B cell (primary cell): ENCODE measurements around the gene VWA5B1. TPM values are rescaled to one million over a fixed set of nuclear protein-coding genes. Genes with fewer than 3 reads are reported as not detected.

Experiments
- ATAC-seq: fragments of 200-7000 bp; cut with Tn5 transposase; one replicate; pipeline ENCODE4 v1.10.0; 2021; ENCODE audit warnings: low read depth, mild to moderate bottlenecking, moderate number of reproducible peaks, moderate library complexity
- CTCF ChIA-PET: fragments of 350-600 bp; sonication (Branson Sonifier 250); formaldehyde crosslinking; loops from one replicate; lab custom pipeline; 2021; ENCODE audit warnings: antibody characterized with exemption, inconsistent platforms; lab: Charles Lee
- POLR2A ChIA-PET: fragments of 350-600 bp; sonication (Branson Sonifier 250); formaldehyde crosslinking; loops from one replicate; lab custom pipeline; 2021; ENCODE audit warnings: antibody characterized with exemption; lab: Charles Lee
- DNase-seq: peaks from one replicate; pipeline ENCODE4 v3.0.0; 2013
- H2AFZ ChIP-seq: 2 replicates; pipeline ENCODE4 v1.6.1; 2012; ENCODE audit warnings: mild to moderate bottlenecking, low read depth, low read length; ENCODE audit not compliant: insufficient read depth, poor library complexity, severe bottlenecking
- H3K27ac ChIP-seq, 2 donors: 1 replicate in 1 of 2; 2 replicates in 1 of 2; pipeline ENCODE4 v1.5.1; 2012 to 2013; ENCODE audit warnings: low read length in 2 of 2, mild to moderate bottlenecking in 2 of 2, moderate library complexity in 1 of 2
- H3K27me3 ChIP-seq, 4 experiments: fragments of 200-600 bp in 1 of 4; sonication (generic) in 1 of 4; replicated peaks in 1 of 4; 1 replicate in 2 of 4; 2 replicates in 2 of 4; pipeline versions ENCODE4 v1.6.1 to v1.7.0; 2013 to 2016; ENCODE audit warnings: low read length in 3 of 4, mild to moderate bottlenecking in 2 of 4, mixed read lengths in 1 of 4, moderate library complexity in 1 of 4; ENCODE audit not compliant: insufficient read depth in 4 of 4, control insufficient read depth in 3 of 4; ENCODE audit errors: control extremely low read depth in 1 of 4
- H3K36me3 ChIP-seq, 2 experiments: replicated peaks in 1 of 2; 1 replicate in 1 of 2; 2 replicates in 1 of 2; pipeline versions ENCODE4 v1.6.1 to v1.7.1; 2013; ENCODE audit warnings: low read length in 1 of 2; ENCODE audit not compliant: insufficient read depth in 2 of 2, control insufficient read depth in 1 of 2; ENCODE audit errors: control extremely low read depth in 1 of 2, extremely low read depth in 1 of 2
- H3K4me1 ChIP-seq, 2 donors: fragments of 200-600 bp in 1 of 2; sonication (generic) in 1 of 2; 1 replicate in 1 of 2; 2 replicates in 1 of 2; pipeline versions ENCODE4 v1.5.1 to v1.6.1; 2013 to 2017; ENCODE audit warnings: low read length in 2 of 2; ENCODE audit not compliant: control insufficient read depth in 2 of 2, insufficient read depth in 2 of 2
- H3K4me2 ChIP-seq: replicated peaks from 2 replicates; pipeline ENCODE3; 2012; ENCODE audit warnings: mild to moderate bottlenecking, low read depth, low read length; ENCODE audit not compliant: poor library complexity, severe bottlenecking
- H3K4me3 ChIP-seq, 5 experiments: fragments of 200-600 bp in 1 of 5; sonication (generic) in 1 of 5; 1 replicate in 3 of 5; 2 replicates in 2 of 5; pipeline versions ENCODE4 v1.5.1 to v1.7.0; 2011 to 2016; ENCODE audit warnings: low read length in 4 of 5, mild to moderate bottlenecking in 4 of 5, low read depth in 2 of 5, control low read depth in 1 of 5, moderate library complexity in 1 of 5; ENCODE audit not compliant: insufficient read depth in 1 of 5; ENCODE audit errors: control extremely low read depth in 1 of 5, extremely low read depth in 1 of 5
- H3K79me2 ChIP-seq: fragments of 200-600 bp; sonication (generic); one replicate; pipeline ENCODE4 v1.6.0; 2016; ENCODE audit warnings: low read length; ENCODE audit not compliant: control insufficient read depth, insufficient read depth
- H3K9ac ChIP-seq: fragments of 200-600 bp; sonication (generic); 2 replicates; pipeline ENCODE4 v1.6.1; 2017; ENCODE audit warnings: mild to moderate bottlenecking, low read length, moderate library complexity
- H3K9me3 ChIP-seq, 3 donors: one replicate each; pipeline versions ENCODE4 v1.6.1 to v1.7.1; 2013; ENCODE audit warnings: low read length in 2 of 3; ENCODE audit not compliant: control insufficient read depth in 2 of 3, insufficient read depth in 1 of 3; ENCODE audit errors: control extremely low read depth in 1 of 3
- H4K20me1 ChIP-seq: 2 replicates; pipeline ENCODE4 v1.6.0; 2012; ENCODE audit warnings: mild to moderate bottlenecking, low read length; ENCODE audit not compliant: insufficient read depth, control insufficient read depth, poor library complexity, severe bottlenecking
- H3K27ac Mint-ChIP-seq: one replicate; pipeline ENCODE4 v1.8.0; 2021; ENCODE audit warnings: mixed read lengths
- H3K27me3 Mint-ChIP-seq: one replicate; pipeline ENCODE4 v1.8.0; 2021; ENCODE audit warnings: mixed read lengths
- H3K4me1 Mint-ChIP-seq: one replicate; pipeline ENCODE4 v1.8.0; 2021; ENCODE audit warnings: mixed read lengths
- H3K4me3 Mint-ChIP-seq: one replicate; pipeline ENCODE4 v1.8.0; 2021; ENCODE audit warnings: mixed read lengths
- H3K9me3 Mint-ChIP-seq: one replicate; pipeline ENCODE4 v1.8.0; 2022; ENCODE audit warnings: mixed read lengths; ENCODE audit not compliant: insufficient read depth
- CTCF ChIP-seq: fragments of 200-600 bp; IDR thresholded peaks from one replicate; pipeline ENCODE4 v1.8.0; 2022; ENCODE audit warnings: antibody characterized with exemption, mild to moderate bottlenecking
- EZH2 ChIP-seq: IDR thresholded peaks from 2 replicates; pipeline ENCODE4 v1.6.1; 2012; ENCODE audit warnings: borderline replicate concordance, low read depth, mild to moderate bottlenecking, moderate library complexity, low read length; ENCODE audit not compliant: insufficient read depth, poor library complexity, severe bottlenecking
- WGBS: methylation state at CpG from one replicate; pipeline ENCODE4 v1.1.5; 2013; ENCODE audit warnings: missing lambda C conversion rate; ENCODE audit not compliant: insufficient coverage; 5-methylcytosine and 5-hydroxymethylcytosine counted together
- intact Hi-C: fragments of 100-400 bp; cut with micrococcal nuclease; formaldehyde crosslinking; loops from one replicate; pipeline ENCODE4 v1.10.0; 2022
- polyA plus RNA-seq: library from polyadenylated mRNA; depleted of rRNA; stranded (reverse); fragments of >200 nt; gene quantifications from 2 replicates; pipeline ENCODE4 v1.2.3, GENCODE V29; 2012
- total RNA-seq, 2 donors: library from RNA; stranded (reverse); fragments of 120-200 nt in 1 of 2; gene quantifications; 1 replicate in 1 of 2; 2 replicates in 1 of 2; pipeline versions ENCODE4 v1.2.3 to v1.2.4, GENCODE V29; 2013 to 2022

The VWA5B1 gene
- total and polyA plus RNA-seq, 2 donors (not counting 1 experiment from before 2014, with no cell fraction given), result not detected

- TF ChIP-seq EZH2 (no peak), CTCF (no peak)
- H3K36me3 ChIP-seq, result no peaks in the 10 kb centered on the region
- no peak overlapping the region for H3K27ac ChIP-seq
- no peaks in the 10 kb centered on the region for H3K4me1 ChIP-seq
- CTCF ChIA-PET, result no interaction called here
- DNase-seq (no peak), ATAC-seq (no peak)
- intact Hi-C loops, result no loop called here
- Mint-ChIP-seq H3K27me3 (peaks cover 33% of the 10 kb centered on the region), H3K4me1 (no peaks in the 10 kb centered on the region), H3K4me3 (no peak overlapping the region), H3K27ac (no peak overlapping the region), H3K9me3 (no peaks in the 10 kb centered on the region)
- H3K9me3 ChIP-seq, result peaks cover 0 to 7% (median 0%) of the 10 kb centered on the region in 3 donors
- H2AFZ ChIP-seq, result no peak overlapping the region
- no peak overlapping the region for H3K4me2 ChIP-seq
- H4K20me1 ChIP-seq, result no peaks in the 10 kb centered on the region
- no peak overlapping the region for H3K4me3 ChIP-seq
- no peaks in the 10 kb centered on the region for H3K79me2 ChIP-seq
- POLR2A ChIA-PET, result no interaction called here
- no peaks in the 10 kb centered on the region for H3K27me3 ChIP-seq
- WGBS, result 80% methylated on average over 6 of the region's 7 CpGs
- no peak overlapping the region for H3K9ac ChIP-seq
Measured at GRCh38 chr1:20307026-20307425, 16.4 kb downstream of the VWA5B1 start.

GRCh38 chr1:20308569-20308968 lies 17.9 kb downstream of the VWA5B1 start:
- ATAC-seq (no peak), DNase-seq (no peak)
- no peaks in the 10 kb centered on the region for H4K20me1 ChIP-seq
- H3K9ac ChIP-seq, result no peak overlapping the region
- no peaks in the 10 kb centered on the region for H3K4me1 ChIP-seq
- H3K4me2 ChIP-seq, result no peak overlapping the region
- H3K4me3 ChIP-seq, result no peak overlapping the region
- ChIA-PET POLR2A (no interaction called here), CTCF (no interaction called here)
- H3K36me3 ChIP-seq, result no peaks in the 10 kb centered on the region
- H3K27me3 ChIP-seq, result no peaks in the 10 kb centered on the region
- peaks cover 26% of the 10 kb centered on the region for H3K27me3 Mint-ChIP-seq
- no peak overlapping the region for H3K27ac Mint-ChIP-seq
- no peaks in the 10 kb centered on the region for H3K9me3 Mint-ChIP-seq
- H3K4me1 Mint-ChIP-seq, result no peaks in the 10 kb centered on the region
- peaks cover 0 to 7% (median 0%) of the 10 kb centered on the region in 3 donors for H3K9me3 ChIP-seq
- H3K79me2 ChIP-seq, result no peaks in the 10 kb centered on the region
- intact Hi-C loops, result no loop called here
- H3K27ac ChIP-seq, result no peak overlapping the region
- TF ChIP-seq CTCF, result no peak
- no peak for TF ChIP-seq EZH2
- no peak overlapping the region for H3K4me3 Mint-ChIP-seq
- WGBS, result 88% methylated on average over 5 of the region's 5 CpGs
- no peak overlapping the region for H2AFZ ChIP-seq
